GM12875 (cell line): ENCODE results near the gene RAP1GAP2.

Source experiments
- H3K4me3 ChIP-seq: one replicate; pipeline ENCODE4 v1.5.1; 2011; ENCODE audit warnings: low read depth, low read length, control low read depth
- CTCF ChIP-seq: IDR thresholded peaks from 2 replicates; pipeline ENCODE4 v1.5.1; 2011; ENCODE audit warnings: low read depth, mild to moderate bottlenecking, control low read depth, inconsistent platforms, low read length, moderate library complexity, borderline replicate concordance; ENCODE audit not compliant: insufficient read depth

Gene RAP1GAP2

GRCh38 chr17:2828397-2829038 lies 32.3 kb downstream of the RAP1GAP2 start:
- H3K4me3 ChIP-seq: no peak overlapping the region
- peak; percentile 94 for TF ChIP-seq CTCF

GRCh38 chr17:2830678-2831077 lies 34.4 kb downstream of the RAP1GAP2 start:
- no peak for TF ChIP-seq CTCF
- H3K4me3 ChIP-seq: no peak overlapping the region

- H3K4me3 ChIP-seq: no peak overlapping the region
- no peak for TF ChIP-seq CTCF
Observed at GRCh38 chr17:2835780-2836179, 39.5 kb downstream of the RAP1GAP2 start.

DNA sequence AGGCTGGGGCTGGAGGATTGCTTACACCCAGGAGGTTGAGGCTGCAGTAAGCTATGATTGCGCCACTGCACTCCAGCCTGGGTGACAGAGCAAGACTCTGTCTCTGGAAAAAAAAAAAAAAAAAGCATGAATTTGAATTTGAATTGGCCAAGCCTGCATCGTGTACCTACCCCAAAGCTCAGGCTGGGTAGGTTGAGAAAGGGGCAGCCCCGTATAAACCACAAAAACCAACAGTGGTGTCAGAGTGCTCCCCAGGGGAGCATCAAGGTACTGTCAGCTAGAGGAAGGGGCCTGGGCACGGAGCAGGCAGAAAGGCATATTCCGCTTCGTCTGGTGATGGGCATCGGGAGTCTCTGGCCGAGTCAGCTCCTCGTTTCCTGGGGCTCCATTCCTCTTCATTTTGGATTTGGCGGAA lies 40.9 kb downstream of the RAP1GAP2 start:
- H3K4me3 ChIP-seq: no peak overlapping the region
- TF ChIP-seq CTCF: peak; percentile 56

DNA sequence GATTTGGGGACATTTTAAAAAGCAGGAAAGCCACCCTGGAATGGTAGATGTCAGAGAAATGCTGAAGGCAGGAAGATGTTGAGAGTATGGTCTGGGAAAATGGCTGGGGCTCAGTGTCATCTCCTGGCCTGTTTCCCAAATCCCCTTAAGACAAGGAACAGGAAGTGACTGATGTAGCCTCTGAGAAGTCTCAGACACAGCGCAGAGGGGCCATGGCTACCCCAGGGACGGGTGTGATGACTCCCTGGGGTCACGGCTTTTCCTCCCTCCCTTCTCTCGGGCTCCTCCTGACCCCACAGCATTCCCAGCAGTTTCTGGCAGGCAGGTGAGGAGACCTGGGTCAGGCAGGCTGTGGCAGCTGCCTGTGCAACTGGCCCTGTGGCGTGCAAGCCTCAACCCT lies 45.4 kb downstream of the RAP1GAP2 start:
- no peak overlapping the region for H3K4me3 ChIP-seq
- TF ChIP-seq CTCF: no peak

- TF ChIP-seq CTCF: no peak
- no peak overlapping the region for H3K4me3 ChIP-seq
Observed at GRCh38 chr17:2842464-2842863, 46.2 kb downstream of the RAP1GAP2 start.

- H3K4me3 ChIP-seq: no peak overlapping the region
- TF ChIP-seq CTCF: no peak
Observed at GRCh38 chr17:2844416-2844815, 48.2 kb downstream of the RAP1GAP2 start.
